Mucosa of descending colon (tissue), 3 donors: ENCODE data around the gene AMELX. TPM values are rescaled to one million over a fixed set of nuclear protein-coding genes. Genes with fewer than 3 reads are reported as not detected.
A peak's percentile ranks its signal among the peaks of the same experiment; 100 is the strongest.

Source experiments
- ATAC-seq: fragments of 200-7000 bp; cut with Tn5 transposase; one replicate; pipeline ENCODE4 v1.9.1; 2020; ENCODE audit warnings: mild to moderate bottlenecking, moderate library complexity
- DNase-seq, 3 donors: peaks; one replicate each; pipeline ENCODE4 v3.0.0-alpha.2; 2020
- H3K36me3 ChIP-seq: fragments of 200-600 bp; one replicate; pipeline ENCODE4 v1.8.0; 2021; ENCODE audit warnings: low read depth, mild to moderate bottlenecking
- H3K4me1 ChIP-seq: fragments of 200-600 bp; one replicate; pipeline ENCODE4 v1.8.0; 2021; ENCODE audit warnings: low read depth, mild to moderate bottlenecking
- H3K4me3 ChIP-seq: fragments of 200-600 bp; one replicate; pipeline ENCODE4 v1.8.0; 2021; ENCODE audit warnings: mild to moderate bottlenecking
- H3K9me3 ChIP-seq: fragments of 200-600 bp; one replicate; pipeline ENCODE4 v1.8.0; 2021; ENCODE audit warnings: mild to moderate bottlenecking
- CTCF ChIP-seq: fragments of 200-600 bp; IDR thresholded peaks from one replicate; pipeline ENCODE4 v1.8.0; 2022; ENCODE audit warnings: antibody characterized with exemption, mild to moderate bottlenecking
- intact Hi-C, 2 donors: fragments of 100-400 bp; cut with DNase I in 1 of 2; cut with micrococcal nuclease in 1 of 2; formaldehyde crosslinking; loops; one replicate each; pipeline versions ENCODE4 v1.11.0 to v1.11.1; 2022; cut with DNase I, micrococcal nuclease
- total RNA-seq, 3 donors: library from RNA; stranded (reverse); fragmentation: NEBNext Ultra II Directional in 2 of 3; extraction: Animal tissue kit (Norgen Biotek cat#: 25700) in 2 of 3; gene quantifications; one replicate each; pipeline versions ENCODE4 v1.2.1 to v1.2.4, GENCODE V29; 2021 to 2023
- donor health status: DM: no; HTN: no; CAD: no; lungs with moderate emphysema.
- donor health status: DM: no; HTN: no; CAD: no.
- donor health status: DM: no; HTN: yes; CAD: no.

Gene AMELX
- total RNA-seq, 3 donors from 2014 or later = not detected

- Histone ChIP-seq H3K36me3 (no peaks in the 10 kb centered on the region), H3K9me3 (no peaks in the 10 kb centered on the region), H3K4me1 (no peaks in the 10 kb centered on the region), H3K4me3 (no peak overlapping the region)
- TF ChIP-seq CTCF = no peak
- ATAC-seq (no peak), DNase-seq (no peak)
- intact Hi-C loops = no loop called here
These were observed 5.7 kb upstream of the AMELX start for GRCh38 chrX:11287505-11287904.

- intact Hi-C loops = no loop called here
- Histone ChIP-seq H3K36me3 (no peaks in the 10 kb centered on the region), H3K9me3 (no peaks in the 10 kb centered on the region), H3K4me1 (no peaks in the 10 kb centered on the region), H3K4me3 (no peak overlapping the region)
- ATAC-seq (no peak), DNase-seq (no peak)
- TF ChIP-seq CTCF = no peak
These were observed 2.7 kb upstream of the AMELX start for GRCh38 chrX:11290416-11291102.

GRCh38 chrX:11296051-11296450 is 2.8 kb downstream of the AMELX start:
- ATAC-seq (peak; percentile 30), DNase-seq (no peak)
- H3K36me3 ChIP-seq = no peaks in the 10 kb centered on the region
- H3K4me1 ChIP-seq = no peaks in the 10 kb centered on the region
- no peaks in the 10 kb centered on the region for H3K9me3 ChIP-seq
- no peak for TF ChIP-seq CTCF
- intact Hi-C loops = no loop called here
- no peak overlapping the region for H3K4me3 ChIP-seq

GRCh38 chrX:11298600-11298999 is 5.4 kb downstream of the AMELX start:
- peak in 1 of 3 donors; percentile 43 for DNase-seq
- no peak for ATAC-seq
- Histone ChIP-seq H3K36me3 (no peaks in the 10 kb centered on the region), H3K4me3 (no peak overlapping the region), H3K4me1 (no peaks in the 10 kb centered on the region), H3K9me3 (no peaks in the 10 kb centered on the region)
- no peak for TF ChIP-seq CTCF
- intact Hi-C loops = no loop called here

GRCh38 chrX:11304829-11305228 is 11.6 kb downstream of the AMELX start:
- intact Hi-C loops = no loop called here
- DNase-seq (no peak), ATAC-seq (no peak)
- no peaks in the 10 kb centered on the region for H3K36me3 ChIP-seq
- TF ChIP-seq CTCF = no peak
- H3K4me1 ChIP-seq = no peaks in the 10 kb centered on the region
- H3K4me3 ChIP-seq = no peak overlapping the region
- H3K9me3 ChIP-seq = no peaks in the 10 kb centered on the region

- ATAC-seq (no peak), DNase-seq (no peak)
- Histone ChIP-seq H3K4me1 (no peaks in the 10 kb centered on the region), H3K4me3 (no peak overlapping the region), H3K36me3 (no peaks in the 10 kb centered on the region), H3K9me3 (no peaks in the 10 kb centered on the region)
- TF ChIP-seq CTCF = no peak
- intact Hi-C loops = no loop called here
These were observed 12.4 kb downstream of the AMELX start for GRCh38 chrX:11305641-11306040.
